Measurements from ENCODE around the gene CFHR2. TPM values are rescaled to one million over a fixed set of nuclear protein-coding genes. Genes with fewer than 3 reads are reported as not detected.
"Not testable (repeated sequence)": the region's sequence is repeated elsewhere in the genome, so short reads cannot be mapped to it uniquely, and the experiment has no call there.

Gene CFHR2
- total RNA-seq, 4 donors from 2014 or later, result not detected

DNA sequence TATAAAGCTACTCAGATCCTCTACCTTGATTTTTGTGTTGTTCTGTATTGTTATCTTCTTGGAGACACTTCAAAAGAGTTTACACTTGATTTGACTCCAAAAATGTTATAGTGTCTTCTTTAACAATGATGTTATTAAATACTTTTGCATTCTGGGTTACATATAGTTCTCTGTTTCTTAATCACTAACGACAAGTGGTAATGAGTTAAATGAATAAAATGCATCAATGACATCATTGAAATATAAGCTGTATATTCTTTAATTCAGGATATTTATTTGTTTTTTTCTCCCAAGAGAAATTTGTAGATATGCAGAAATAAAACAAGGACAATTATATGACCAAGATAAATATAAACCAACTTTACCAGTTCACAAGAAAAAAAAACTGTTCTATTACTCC is 26.6 kb downstream of the CFHR2 start:
- H3K36me3 ChIP-seq, result no peaks in the 10 kb centered on the region
- H3K27me3 ChIP-seq, result no peaks in the 10 kb centered on the region
- WGBS, 2 donors (ENCODE audit: low coverage in 1 of 2), result 63 to 86% methylated on average over 1 of the region's 1 CpG
- TF ChIP-seq EP300 (IDR thresholded peaks at IDR 0.05) (no peak), POLR2AphosphoS5 (IDR thresholded peaks at IDR 0.05) (no peak), POLR2A (IDR thresholded peaks at IDR 0.05) (no peak)
- TF ChIP-seq, protein P1, sequence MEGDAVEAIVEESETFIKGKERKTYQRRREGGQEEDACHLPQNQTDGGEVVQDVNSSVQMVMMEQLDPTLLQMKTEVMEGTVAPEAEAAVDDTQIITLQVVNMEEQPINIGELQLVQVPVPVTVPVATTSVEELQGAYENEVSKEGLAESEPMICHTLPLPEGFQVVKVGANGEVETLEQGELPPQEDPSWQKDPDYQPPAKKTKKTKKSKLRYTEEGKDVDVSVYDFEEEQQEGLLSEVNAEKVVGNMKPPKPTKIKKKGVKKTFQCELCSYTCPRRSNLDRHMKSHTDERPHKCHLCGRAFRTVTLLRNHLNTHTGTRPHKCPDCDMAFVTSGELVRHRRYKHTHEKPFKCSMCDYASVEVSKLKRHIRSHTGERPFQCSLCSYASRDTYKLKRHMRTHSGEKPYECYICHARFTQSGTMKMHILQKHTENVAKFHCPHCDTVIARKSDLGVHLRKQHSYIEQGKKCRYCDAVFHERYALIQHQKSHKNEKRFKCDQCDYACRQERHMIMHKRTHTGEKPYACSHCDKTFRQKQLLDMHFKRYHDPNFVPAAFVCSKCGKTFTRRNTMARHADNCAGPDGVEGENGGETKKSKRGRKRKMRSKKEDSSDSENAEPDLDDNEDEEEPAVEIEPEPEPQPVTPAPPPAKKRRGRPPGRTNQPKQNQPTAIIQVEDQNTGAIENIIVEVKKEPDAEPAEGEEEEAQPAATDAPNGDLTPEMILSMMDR (IDR thresholded peaks at IDR 0.05), result no peak
- no peaks in the 10 kb centered on the region for H3K4me1 ChIP-seq
- no peak overlapping the region for H3K4me3 ChIP-seq
- no peak for ATAC-seq
- H3K9me3 ChIP-seq, result no peaks in the 10 kb centered on the region
- H3K27ac ChIP-seq, result no peak overlapping the region

DNA sequence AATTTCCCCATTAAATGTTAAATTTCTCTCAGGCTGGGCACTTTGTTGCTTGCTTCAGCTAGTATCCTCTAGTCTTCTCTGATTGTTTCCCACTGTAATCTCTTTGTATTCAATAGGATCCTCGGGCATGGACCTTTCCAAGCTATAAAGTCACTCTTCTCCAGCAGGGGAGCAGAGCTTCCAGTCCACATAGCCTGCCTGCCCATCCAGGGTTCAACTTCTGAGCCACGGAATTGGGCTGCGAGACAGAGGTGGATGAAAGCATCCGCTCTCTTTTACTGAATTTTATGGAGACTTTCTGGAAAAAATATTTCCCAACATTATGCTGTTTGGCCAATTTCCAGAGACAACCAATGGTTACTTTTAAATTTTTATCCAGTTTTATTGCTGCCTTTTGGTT is 32.7 kb downstream of the CFHR2 start:
- Histone ChIP-seq H3K27me3 (no peaks in the 10 kb centered on the region), H3K9me3 (no peaks in the 10 kb centered on the region), H3K27ac (no peak overlapping the region), H3K4me1 (no peaks in the 10 kb centered on the region), H3K36me3 (no peaks in the 10 kb centered on the region), H3K4me3 (no peak overlapping the region)
- WGBS, 2 donors (ENCODE audit: low coverage in 1 of 2), result 73 to 80% methylated on average over 2 to 4 of the region's 4 CpGs
- ATAC-seq, result no peak
- TF ChIP-seq POLR2A (IDR thresholded peaks at IDR 0.05), result no peak
- TF ChIP-seq, protein P1 (IDR thresholded peaks at IDR 0.05), result no peak
- no peak for TF ChIP-seq POLR2AphosphoS5 (IDR thresholded peaks at IDR 0.05)
- TF ChIP-seq EP300 (IDR thresholded peaks at IDR 0.05), result no peak

DNA sequence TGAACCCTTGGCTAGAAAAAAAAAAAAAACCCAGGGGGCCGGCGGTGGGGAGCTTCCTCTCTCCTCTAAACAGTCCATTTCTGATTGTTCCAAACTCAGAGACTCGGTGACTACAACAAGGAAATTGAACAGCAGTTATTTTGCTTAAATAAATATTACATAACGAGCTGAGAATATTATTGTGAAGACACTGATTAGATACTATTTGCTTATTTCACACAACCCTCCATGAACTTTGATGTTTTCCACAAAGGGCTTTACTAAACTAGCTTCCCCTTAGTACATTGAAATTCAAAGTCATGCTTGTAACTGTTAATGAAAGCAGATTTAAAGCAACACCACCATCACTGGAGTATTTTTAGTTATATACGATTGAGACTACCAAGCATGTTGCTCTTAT is 33.7 kb downstream of the CFHR2 start, which contains the start of gene CFHR5:
Gene CFHR5, plus strand, starts transcription at position 279 of the 400 bp plus-strand sequence. Its CDS starts 109 bp downstream, at position 388.
- Histone ChIP-seq H3K4me1 (no peaks in the 10 kb centered on the region), H3K4me3 (no peak within 1 kb of the TSS), H3K27ac (no peak within 1 kb of the TSS), H3K36me3 (no peaks in the 10 kb centered on the region), H3K9me3 (no peaks in the 10 kb centered on the region), H3K27me3 (no peaks in the 10 kb centered on the region)
- no peak for ATAC-seq
- TF ChIP-seq, protein P1 (IDR thresholded peaks at IDR 0.05), result no peak
- no peak for TF ChIP-seq POLR2AphosphoS5 (IDR thresholded peaks at IDR 0.05)
- no peak for TF ChIP-seq POLR2A (IDR thresholded peaks at IDR 0.05)
- no peak for TF ChIP-seq EP300 (IDR thresholded peaks at IDR 0.05)
- WGBS, 2 donors (ENCODE audit: low coverage in 1 of 2), result 47 to 57% methylated on average over 5 of the region's 5 CpGs

DNA sequence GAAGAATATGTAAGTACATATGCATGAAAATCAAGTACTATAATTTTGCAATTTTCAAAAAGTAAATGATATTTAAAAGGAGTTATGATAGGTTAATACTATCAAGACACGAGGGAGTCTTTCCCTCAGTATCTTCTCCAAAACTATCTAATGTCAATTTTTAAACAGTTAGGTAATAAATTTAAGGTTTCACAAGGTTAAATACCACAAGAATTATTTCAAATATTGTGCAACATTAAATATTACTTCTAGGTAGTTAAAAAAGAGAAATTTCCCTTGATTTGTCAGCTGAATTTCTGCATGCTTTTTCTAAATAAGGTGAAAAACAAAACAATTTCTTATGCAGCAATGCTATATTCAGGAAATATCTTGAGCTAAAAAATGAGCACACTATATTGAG is 37.3 kb downstream of the CFHR2 start:
- Histone ChIP-seq H3K27ac (no peak overlapping the region), H3K36me3 (no peaks in the 10 kb centered on the region), H3K27me3 (no peaks in the 10 kb centered on the region), H3K4me3 (no peak overlapping the region), H3K9me3 (no peaks in the 10 kb centered on the region), H3K4me1 (no peaks in the 10 kb centered on the region)
- TF ChIP-seq, protein P1 (IDR thresholded peaks at IDR 0.05), result no peak
- TF ChIP-seq EP300 (IDR thresholded peaks at IDR 0.05) (no peak), POLR2A (IDR thresholded peaks at IDR 0.05) (no peak)
- WGBS, 2 donors (ENCODE audit: low coverage in 1 of 2), result 52 to 63% methylated on average over 1 of the region's 1 CpG
- ATAC-seq, result no peak

DNA sequence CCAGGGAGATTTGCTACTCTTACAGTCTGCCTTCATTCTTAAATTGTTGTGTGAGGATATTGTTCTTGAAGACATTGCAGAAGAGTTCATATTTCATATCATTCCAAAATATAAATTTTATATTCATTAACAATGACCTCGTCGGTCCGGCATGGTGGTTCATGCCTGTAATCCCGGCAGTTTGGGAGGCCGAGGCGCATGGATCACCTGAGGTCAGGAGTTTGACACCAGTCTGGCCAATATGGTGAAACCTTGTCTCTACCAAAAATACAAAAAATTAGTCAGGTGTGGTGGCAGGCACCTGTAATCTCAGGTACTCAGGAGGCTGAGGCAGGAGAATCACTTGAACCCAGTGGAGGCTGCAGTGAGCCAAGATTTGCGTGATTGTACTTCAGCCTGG is 38.7 kb downstream of the CFHR2 start:
- H3K27me3 ChIP-seq, H3K9me3 ChIP-seq, H3K4me1 ChIP-seq, ATAC-seq, H3K36me3 ChIP-seq, H3K27ac ChIP-seq, H3K4me3 ChIP-seq: not testable (repeated sequence)
- 95 to 96% methylated on average over 6 to 7 of the region's 7 CpGs for WGBS, 2 donors (ENCODE audit: low coverage in 1 of 2)

DNA sequence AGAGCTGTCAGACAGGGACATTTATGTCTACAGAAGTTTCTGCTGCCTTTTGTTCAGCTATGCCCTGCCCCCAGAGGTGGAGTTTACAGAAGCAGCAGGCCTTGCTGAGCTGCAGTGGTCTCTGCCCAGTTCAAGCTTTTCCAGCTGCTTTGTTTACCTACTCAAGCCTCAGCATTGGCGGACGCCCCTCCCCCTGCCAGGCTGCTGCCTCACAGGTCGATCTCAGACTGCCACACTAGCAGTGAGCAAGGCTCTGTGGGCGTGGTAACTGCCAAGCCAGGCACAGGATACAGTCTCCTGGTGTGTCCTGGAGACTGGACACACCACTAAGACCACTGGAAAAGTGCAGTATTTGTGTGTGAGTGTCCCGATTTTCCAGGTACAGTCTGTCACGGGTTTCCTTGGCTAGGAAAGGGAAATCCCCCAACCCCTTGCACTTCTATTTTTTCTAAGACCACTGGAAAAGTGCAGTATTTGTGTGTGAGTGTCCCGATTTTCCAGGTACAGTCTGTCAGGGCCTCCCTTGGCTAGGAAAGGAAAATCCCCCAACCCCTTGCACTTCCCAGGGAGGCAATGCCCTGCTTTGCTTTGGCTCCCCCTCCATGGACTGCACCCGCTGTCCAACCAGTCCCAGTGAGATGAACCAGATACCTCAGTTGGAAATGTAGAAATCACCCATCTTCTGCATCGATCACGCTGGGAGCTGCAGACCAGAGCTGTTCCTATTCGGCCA is 48.5 kb downstream of the CFHR2 start:
- H3K27ac ChIP-seq, H3K4me3 ChIP-seq, H3K36me3 ChIP-seq, H3K9me3 ChIP-seq, ATAC-seq, H3K27me3 ChIP-seq, H3K4me1 ChIP-seq: not testable (repeated sequence)
- WGBS, 2 donors (ENCODE audit: low coverage in 1 of 2), result 84 to 88% methylated on average over 4 to 5 of the region's 11 CpGs
